Measurements from ENCODE around the gene SPATA12.

The SPATA12 gene

GRCh38 chr3:57053122-57053521 lies 7.3 kb upstream of the SPATA12 start:
- no peak for DNase-seq (ENCODE audit: low spot score)

- no peak for DNase-seq (ENCODE audit: low spot score)
Measured at GRCh38 chr3:57057351-57057750, 3.1 kb upstream of the SPATA12 start.

- no peak for DNase-seq (ENCODE audit: low spot score)
Measured at GRCh38 chr3:57059411-57059810, 1.1 kb upstream of the SPATA12 start.

GRCh38 chr3:57061556-57061955 lies 1.1 kb downstream of the SPATA12 start:
- DNase-seq (ENCODE audit: low spot score) = no peak

GRCh38 chr3:57062101-57062631 lies 1.7 kb downstream of the SPATA12 start:
- DNase-seq (ENCODE audit: low spot score) = no peak

- no peak for DNase-seq (ENCODE audit: low spot score)
Measured at GRCh38 chr3:57063032-57063431, 2.6 kb downstream of the SPATA12 start.

GRCh38 chr3:57064001-57064400 lies 3.5 kb downstream of the SPATA12 start:
- no peak for DNase-seq (ENCODE audit: low spot score)

GRCh38 chr3:57064572-57064971 lies 4.1 kb downstream of the SPATA12 start:
- no peak for DNase-seq (ENCODE audit: low spot score)

- DNase-seq (ENCODE audit: low spot score) = no peak
Measured at GRCh38 chr3:57065588-57065987, 5.1 kb downstream of the SPATA12 start.

GRCh38 chr3:57066471-57066870 lies 6.0 kb downstream of the SPATA12 start:
- no peak for DNase-seq (ENCODE audit: low spot score)

DNA sequence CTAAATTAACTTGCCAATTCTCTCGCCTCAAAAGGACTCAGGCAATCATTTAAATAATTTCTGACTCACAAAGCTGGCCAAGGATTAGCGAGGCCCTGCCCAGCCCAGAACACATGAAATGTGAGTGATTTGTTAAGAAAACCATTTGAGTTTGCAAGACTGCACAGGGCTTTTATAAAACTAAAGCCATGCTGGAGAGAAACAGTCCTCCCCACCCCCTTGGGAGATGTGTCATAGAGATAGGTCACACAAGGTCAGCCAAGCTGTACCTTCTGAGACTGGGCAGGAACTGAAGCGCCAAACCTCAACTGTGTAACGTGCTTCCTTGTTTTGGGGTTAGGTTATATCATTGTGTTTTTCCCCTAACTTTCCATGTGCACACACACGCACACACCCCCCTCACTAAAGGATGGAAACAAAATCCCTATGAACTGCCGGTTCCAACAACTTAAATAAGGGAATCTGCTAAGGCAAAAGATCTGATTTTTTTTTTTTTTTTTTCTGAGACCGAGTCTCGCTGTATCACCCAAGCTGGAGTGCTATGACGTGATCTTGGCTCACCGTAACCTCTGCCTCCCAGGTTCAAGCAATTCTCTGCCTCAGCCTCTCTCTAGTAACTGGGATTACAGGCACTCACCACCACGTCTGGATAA lies 8.1 kb downstream of the SPATA12 start:
- no peak for DNase-seq (ENCODE audit: low spot score)

- no peak for DNase-seq (ENCODE audit: low spot score)
Measured at GRCh38 chr3:57069503-57069902, 9.0 kb downstream of the SPATA12 start.

- DNase-seq (ENCODE audit: low spot score) = no peak
Measured at GRCh38 chr3:57073628-57074027, 13.2 kb downstream of the SPATA12 start.

- DNase-seq (ENCODE audit: low spot score) = no peak
Measured at GRCh38 chr3:57074135-57074534, 13.7 kb downstream of the SPATA12 start.

DNA sequence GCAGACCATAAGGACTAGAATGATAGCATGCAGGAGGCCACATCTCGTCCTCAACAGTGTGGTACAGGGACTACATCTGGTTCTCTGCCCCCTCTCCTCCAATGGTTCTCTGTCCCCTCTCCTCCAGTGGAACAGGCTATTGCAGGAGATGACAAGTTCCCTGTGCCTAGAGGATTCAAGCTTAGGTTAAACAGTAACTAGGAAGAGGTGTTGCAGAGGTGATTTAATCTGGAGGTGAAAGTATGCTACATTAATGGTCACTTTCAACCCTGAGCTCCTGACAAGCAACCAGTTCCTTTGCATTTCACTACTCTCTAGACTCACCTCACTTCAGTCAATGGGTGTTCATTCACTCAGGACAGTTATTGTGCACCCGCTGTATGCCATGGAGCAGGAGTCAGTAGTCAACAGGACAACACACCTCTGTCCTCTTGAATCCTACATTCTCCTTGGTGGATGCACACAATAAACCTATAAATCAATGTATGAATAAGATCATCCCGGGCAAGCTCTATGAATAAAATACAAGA lies 16.0 kb downstream of the SPATA12 start:
- no peak for DNase-seq (ENCODE audit: low spot score)

GRCh38 chr3:57077630-57078343 lies 17.3 kb downstream of the SPATA12 start:
- DNase-seq (ENCODE audit: low spot score) = no peak

DNA sequence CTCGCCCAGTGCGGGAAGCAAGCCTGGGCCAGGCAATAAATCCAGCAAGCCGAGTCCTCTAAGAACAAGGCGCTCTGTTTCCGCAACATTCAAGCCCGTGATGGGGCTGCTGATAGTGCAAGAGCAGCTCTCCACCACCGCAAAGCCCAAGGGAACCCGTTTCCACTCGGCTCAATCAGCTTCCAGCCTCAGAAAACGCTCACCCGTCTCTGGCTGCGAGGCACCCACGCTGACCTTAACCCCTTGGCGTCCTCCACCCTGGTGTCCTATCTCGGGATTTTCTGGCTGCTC lies 17.8 kb downstream of the SPATA12 start:
- no peak for DNase-seq (ENCODE audit: low spot score)

GRCh38 chr3:57078635-57079473 lies 18.4 kb downstream of the SPATA12 start:
- peak; percentile 78 for DNase-seq (ENCODE audit: low spot score)

DNA sequence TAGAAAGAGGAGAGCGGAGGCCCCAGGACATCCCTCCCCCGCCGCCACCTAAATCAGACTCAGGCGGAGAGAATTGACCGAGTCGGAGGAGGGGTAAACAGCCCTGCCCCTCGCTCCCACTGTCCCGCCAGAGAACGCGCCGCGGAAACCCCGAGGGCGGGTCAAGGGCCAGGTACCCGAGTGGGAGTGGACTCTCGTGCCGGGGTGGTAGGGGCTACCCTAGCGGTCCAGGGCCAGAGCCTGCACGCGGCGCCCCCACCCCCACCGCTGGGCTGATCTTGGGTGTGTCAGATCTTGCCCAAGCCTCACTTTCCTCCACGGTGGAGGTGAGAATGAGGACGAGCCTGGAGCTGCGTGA lies 19.0 kb downstream of the SPATA12 start:
- DNase-seq (ENCODE audit: low spot score) = no peak

GRCh38 chr3:57080171-57080570 lies 19.7 kb downstream of the SPATA12 start:
- no peak for DNase-seq (ENCODE audit: low spot score)

DNA sequence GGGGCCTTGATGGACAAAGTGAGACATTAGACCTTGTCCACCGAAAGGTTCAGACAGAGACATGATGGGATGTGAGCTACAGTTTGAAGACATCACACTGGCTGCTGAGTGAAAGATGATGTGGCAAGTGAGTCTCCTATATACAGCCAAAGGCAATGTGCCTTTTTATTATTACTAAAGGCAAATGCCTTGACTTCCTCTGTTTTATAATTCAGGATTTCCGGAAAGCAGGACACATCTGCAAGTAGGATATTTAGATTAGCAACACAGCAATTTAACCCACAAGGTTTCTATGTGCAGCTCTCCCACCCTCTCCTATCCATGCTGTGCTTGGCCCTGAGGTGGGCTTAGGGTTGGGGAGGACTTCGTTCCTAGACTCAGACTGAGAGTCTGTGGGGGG lies 20.7 kb downstream of the SPATA12 start:
- DNase-seq (ENCODE audit: low spot score) = no peak

DNA sequence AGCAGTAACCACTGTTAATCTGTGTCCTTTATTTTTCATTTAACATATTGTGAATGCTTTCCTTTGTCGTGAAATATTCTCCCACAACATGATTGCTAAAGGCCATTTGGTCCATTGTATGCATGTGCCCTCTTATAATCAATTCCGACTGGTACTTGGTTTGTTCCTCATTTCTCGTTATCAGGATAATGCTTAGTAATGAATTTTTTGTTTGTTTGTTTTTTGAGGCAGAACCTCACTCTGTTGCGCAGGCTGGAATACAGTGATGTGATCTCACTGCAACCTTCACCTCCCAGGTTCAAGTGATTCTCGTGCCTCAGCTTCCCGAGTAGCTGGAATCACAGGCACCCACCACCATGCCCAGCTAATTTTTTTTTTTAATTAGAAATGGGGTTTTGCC lies 22.0 kb downstream of the SPATA12 start:
- no peak for DNase-seq (ENCODE audit: low spot score)

All from D341Med (cell line).